AG08396 (cell line): ENCODE data around the gene KCNAB1.

ENCODE experiments used
- DNase-seq: peaks from one replicate; pipeline ENCODE4 v3.0.0; 2012; ENCODE audit warnings: low spot score, mixed read lengths

The KCNAB1 gene

DNA sequence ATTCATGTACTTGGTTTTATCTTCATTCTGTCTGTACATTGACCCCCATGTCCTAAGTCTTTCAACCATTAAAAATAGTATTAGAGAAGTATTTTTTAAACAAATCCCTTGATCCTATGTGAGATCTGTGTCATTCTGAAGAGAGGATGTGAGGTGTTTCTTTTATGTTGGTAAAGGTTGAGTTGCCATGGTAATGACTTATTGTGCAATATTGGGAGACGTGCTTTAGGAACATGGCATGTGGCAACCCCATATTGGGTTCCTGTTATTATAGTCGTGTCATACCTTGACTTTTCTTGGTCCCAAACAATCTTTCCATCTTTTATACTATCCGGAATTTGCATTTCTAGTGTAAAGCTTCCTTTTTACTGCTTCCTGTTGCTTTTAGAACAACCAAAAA, 203.1 kb downstream of the KCNAB1 start:
- no peak for DNase-seq

DNA sequence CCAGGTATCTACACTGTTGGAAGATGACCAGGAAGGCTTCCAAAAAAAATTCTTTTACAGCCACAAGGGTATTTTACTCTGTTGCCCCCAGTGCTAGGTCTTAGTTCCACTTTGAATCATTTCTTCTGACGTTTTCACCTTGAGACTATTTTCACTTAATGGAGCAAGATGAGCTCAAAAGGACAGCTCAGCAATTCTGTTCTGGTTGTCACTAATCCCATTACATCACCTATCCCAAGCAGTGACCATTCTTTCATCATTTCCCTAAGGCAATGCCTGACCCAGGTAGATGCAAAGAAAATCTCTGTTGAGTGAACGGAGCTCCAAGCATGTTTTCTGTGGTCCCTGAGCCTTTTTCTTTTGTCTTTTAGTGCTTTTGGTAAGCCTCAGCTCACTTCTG, 210.0 kb downstream of the KCNAB1 start:
- DNase-seq, result no peak

DNA sequence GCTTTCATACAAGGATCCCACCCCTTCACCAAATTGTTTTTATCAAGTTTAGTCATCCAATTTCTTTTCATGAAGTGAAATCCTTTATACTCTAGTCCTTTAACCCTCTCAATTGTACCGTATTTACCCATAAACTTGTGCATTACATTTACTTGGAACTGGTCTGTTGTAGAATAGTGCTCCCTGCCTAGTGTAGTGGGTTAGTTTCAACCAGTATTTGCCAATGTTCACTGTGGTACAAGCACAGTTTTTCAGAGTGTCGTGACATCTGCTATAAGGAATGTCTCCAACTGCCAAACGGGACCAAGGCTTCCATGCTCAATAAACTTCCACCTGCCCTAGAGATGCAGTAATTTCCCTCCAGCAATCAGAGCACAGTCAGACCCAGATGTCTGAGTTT, 211.9 kb downstream of the KCNAB1 start:
- no peak for DNase-seq

DNA sequence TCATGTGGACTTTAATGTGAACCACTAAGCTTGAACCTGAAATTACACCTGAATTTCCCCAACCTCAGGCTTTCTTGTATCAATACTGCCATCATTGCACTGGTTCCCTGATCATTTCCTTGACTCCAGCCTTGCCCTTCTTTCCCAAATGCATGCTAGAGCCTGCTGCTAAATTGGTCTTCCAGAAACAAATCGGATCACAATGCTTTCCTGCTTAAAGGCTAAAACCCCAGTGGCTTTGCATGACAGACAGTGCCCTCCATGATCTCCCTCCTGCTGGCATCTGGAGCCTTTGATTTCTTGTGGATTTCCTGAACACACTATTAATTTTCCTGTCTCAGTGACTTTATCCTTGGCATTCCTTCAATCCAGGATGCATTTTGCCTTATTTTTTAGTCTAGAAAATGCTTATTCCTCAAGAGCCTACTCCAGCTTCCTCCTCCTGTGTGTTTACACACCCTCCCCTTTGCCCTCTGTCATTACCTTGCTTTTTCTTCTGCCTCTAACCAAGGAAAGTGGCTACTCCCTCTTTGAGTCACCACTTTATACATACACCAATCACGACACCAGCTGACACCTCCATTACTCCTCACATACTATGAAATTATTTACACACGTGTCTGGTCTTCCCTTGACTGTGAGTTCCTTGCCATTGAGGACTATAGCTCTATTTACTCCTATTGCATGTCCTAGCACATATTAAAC, 214.6 kb downstream of the KCNAB1 start:
- no peak for DNase-seq

DNA sequence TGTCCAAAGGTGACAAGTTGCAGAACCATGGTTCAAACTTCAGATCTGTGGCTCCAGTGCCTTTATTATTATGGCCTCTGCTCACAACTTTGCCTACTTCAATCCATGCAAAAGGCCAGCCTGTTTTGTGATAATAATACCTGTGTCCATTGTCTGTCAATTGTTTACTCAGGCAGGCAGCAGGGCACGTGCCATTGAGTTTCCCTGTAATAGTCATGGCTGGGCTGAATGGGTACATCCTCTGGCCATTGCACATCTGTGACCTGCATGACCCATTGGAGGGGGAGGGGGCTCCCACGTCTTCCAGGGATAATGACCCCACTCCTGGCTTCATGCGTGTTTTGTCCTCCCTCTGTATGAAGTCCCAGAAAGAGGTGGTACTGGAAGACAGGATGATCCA, 219.1 kb downstream of the KCNAB1 start:
- no peak for DNase-seq

DNA sequence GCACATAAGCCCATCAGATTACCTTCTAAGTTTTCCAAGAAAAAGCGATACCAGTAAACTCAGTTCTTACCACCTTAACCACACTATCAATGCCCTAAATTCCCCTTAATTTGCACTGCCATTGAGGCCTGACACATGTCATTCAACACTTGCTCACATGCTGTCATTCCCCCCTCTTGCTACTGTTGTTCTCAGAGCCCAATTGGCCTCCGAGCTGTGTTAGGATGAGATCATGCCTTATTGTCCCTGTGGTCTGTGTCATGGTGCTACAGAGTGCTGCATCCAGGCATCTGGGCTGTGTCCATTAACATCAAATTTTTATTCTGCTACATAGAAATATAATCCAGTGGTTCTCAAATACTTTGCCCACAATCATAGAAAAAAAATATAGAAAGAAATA, 221.0 kb downstream of the KCNAB1 start:
- DNase-seq, result no peak

DNA sequence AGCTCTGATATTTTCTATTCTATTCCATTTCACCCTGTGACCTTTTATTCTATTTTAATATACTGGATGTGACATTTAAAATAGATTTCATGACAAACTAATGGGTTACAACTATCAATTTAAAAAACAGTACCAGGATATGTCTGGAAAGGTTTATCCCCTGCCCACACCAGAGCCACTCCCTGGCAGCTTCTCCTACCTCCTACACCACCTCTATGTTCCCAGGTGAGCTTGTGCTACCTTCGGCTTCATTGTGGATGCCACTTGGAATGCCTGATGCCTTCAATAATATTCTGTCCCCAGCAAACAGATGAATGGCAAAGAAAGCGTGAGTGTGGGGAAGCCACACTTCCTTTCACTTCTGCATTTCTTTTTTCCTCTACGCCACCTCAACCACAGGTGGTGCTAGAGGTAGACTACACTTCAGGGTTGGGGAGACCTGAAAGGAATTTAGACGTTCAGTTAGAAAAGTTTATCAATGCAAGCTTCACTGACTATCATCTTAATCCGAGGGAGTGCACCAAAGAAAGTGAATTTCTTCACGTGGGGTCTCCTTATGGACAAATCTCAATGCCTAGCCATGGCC, 221.5 kb downstream of the KCNAB1 start:
- DNase-seq, result no peak

DNA sequence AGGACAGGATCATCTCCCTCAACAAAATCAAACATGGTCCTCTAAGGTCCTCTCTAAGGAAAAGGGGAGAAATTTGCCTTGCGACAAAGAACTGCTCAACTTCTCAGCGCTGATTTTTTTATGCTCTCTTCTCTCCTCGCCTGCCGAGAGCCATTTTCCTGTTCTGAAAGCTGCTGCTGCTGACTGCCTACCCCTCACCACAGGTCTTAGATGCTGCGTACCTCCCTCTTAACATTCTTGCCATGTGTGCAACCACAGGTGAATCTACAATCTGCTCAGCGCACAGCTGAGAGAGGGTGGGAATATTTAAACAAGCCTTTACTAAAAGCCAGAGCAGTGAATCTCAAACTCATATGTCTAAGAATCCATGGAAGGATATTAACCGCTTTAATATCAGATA, 223.8 kb downstream of the KCNAB1 start:
- no peak for DNase-seq

DNA sequence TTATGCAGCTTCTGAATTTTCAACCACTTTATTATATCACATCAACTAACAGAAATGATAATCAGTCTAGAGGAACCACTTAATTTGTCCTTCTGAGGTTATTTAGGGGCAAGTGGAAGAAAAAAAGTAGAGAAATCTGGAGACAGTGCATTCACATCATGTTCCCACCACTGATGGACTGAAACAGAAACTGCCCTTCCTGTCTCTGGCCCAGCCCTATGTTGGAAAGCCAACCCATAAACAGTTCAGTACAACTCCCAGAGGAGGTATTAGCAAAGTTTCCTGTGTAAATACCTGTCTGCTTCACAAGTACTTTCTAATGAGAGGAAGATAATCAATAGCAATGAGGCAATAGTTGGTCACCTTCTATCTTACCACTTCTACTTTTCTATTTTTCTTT, 228.7 kb downstream of the KCNAB1 start:
- DNase-seq, result no peak

DNA sequence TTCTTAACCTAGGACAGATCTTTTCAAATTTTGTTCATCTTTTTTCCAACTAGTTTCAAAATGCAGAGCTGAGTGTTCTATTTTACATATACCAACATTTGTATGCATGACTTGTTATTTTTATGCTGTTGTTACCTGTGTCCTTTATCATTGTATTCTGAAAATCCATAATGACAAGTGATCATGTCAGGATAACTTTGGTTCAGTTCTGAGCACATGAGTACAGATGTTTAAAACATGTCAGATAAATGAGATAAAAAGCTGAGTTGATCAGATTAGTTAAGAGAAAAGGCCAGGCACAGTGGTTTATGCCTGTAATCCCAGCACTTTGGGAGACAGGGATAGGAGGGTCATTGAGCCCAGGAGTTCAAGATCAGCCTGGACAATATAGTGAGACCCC, 229.6 kb downstream of the KCNAB1 start:
- no peak for DNase-seq

DNA sequence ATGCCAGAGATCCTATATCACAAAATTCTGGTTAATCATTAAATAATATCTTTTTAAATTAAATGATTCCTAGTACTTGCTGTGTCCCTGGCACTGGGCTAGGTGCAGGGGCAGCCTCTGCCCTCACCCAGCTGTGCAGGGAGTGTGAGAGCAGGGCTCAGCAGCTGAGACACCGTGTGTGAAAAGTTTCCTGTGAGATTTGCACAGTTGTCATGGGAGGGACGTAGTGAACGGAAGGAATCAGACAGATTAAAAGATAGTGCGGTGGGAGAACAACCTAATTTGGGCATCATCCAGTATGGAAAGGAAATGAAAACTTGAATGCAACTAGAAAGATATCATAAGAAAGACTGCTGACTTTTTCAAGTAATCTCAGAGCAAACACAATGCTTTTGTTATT, 230.4 kb downstream of the KCNAB1 start:
- DNase-seq, result no peak

DNA sequence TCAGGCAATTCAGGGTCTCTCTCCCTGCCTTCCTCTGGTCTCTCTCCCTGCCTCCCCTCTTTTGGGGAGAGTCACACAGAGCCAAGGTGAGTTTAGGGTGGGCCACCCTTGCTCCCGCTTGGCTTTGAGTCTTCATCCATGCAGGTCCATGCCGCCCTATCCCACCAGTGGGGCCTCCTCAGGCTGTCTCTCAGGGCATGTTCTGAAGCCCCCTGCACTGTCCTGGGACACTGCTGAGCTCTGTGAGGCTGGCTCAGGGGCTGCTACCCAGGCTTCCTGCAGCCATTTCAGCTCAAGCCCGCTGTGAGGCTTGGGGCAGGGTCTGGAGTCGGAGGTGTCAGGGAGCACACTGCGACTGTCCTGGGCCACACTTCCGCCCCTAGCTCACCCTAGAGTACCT, 231.4 kb downstream of the KCNAB1 start:
- DNase-seq, result no peak

DNA sequence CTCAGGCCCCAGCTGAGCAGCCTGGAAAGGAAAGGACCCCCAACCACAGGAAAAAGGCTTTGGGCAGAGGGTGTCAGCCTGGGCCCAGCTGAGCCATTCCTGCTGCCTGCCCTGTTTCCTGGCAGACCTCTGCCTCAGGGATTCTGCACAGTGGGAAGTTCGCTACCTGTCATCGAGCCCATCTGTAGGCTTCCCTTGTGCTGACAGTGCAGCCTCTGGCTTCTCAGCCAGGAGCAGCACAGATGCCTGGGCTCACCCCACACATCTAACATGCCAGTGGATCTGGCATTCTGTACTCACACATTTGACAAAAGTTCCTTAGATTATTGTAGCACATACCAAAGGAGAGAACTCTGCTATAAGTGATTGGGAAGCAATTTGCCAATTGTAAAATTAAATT, 232.3 kb downstream of the KCNAB1 start:
- DNase-seq, result no peak

DNA sequence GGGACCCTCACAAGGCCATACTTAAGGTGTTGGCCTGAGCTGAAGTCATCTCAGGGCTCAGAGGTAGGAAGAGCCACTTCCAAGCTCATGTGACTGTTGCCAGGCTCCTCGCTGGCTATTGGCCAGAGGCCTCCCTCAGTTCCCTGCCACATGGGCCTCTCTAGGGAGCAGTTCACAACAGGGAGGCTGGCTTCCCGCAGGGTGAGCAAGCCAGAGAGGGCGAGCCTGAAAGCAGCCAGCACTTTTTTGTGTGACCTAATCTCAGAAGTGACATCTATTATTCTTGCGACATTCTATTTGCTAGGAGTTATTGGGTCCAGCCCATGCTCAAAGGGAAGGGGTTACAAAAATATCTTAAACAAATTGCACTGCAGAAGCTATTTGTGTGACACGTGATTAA, 233.2 kb downstream of the KCNAB1 start:
- DNase-seq, result no peak

DNA sequence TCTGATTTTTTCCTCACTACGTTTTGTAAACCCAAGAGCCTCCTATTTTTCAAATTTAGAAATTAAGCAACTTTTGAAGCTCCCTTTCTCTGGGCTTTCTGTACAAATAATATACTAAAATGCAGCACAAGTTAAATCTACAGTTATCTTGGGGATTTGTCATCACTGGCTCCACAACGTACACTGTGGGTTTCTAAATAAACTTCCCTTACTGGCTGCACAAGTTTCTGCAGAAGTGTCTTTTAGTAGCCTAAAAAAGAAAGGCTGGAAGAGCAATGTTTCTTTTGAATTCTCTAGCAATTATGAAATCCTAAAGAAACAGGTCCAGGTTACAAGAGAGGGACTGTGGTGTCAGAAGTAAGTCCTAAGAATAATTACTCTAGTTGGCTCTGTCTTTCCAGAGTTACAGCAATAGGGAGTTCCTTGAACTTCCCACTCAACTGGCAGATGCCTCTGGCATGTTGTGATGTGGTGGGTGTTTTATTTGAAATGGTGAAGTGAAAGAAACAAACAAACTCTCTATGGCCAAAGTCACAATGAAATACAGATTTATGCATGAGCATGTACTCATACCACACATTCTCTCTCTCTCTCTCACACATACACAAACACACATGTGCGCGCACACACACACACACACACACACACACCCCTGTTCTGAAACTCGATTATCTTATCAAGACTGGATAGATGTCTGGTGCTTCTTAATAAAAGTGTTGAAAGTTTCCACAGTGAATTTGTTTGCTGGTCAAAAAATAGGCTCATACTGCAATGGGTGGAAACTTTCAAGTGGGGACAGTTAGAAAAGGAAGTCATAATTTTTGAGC, 236.4 kb downstream of the KCNAB1 start:
- no peak for DNase-seq

DNA sequence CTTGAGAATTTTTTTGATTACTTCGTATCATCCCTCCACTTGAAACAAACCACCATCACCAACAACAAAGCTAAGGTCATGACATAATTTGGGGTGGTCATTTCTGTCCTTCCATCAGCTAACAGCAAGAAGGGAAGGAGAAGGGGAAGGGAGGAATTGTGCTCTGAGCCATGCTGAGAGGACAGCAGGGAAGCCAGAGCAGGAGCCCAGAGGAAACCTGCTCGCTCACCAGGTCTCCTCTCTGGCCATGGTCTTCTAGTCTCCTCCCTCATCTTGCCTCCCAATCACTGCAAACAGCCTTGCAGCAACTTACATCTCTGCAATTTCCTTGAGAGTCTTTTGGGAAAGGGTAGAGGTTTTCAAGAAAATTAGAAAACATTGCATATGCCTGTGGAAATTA, 237.9 kb downstream of the KCNAB1 start:
- no peak for DNase-seq

DNA sequence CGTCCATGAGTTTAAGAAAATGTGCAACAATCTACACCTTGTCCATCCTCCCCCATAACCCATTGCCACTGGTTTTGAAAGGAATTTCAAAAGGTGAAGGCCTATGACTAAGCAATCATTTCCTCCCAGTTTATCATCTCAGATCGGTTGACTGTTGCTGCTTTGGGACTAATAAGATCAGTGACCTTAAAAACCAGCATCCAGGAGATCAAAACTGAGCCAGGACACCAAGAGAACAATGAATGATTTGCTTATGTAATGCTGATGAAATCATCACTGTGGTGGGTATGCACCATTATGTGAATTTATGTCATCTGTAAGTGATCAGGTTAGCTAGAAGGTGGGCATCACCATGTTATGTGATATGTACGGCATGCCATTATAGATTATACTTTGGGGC, 239.0 kb downstream of the KCNAB1 start:
- no peak for DNase-seq

DNA sequence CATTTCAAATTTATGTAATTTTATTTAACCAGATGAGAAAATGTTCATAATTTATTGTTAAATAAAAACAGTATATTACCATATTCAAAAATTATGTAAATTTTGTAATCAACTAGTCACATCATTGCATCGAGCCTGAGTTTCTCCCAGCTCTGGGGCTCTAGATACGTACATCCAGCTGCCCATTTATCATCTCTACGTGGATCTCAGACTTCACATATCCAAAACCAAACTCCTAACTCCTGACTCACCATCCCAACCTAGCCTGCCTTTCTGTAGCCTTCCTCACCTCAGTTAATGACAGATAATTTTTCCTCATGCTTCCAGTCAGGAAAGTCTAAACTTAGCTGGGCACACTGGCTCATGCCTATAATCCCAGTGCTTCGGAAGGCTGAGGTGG, 239.7 kb downstream of the KCNAB1 start:
- no peak for DNase-seq

DNA sequence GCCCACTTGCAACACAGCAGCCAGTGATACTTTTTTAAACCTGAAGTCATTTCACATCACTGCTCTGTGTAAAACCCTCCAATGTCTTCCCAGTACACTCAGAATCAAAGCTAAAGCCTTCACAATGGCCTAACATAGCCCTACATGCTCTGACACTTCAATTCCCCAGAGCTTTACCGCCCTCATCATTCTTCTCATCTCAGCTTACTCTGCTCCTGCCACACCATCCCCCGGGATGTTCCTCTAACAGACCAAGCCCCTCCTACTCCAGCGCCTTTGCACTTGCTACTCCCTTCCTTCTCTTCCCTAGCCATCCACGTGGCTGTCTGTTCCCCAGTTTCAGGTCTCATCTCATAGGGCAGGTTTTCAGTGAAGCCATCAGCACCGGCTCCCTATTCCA, 240.6 kb downstream of the KCNAB1 start:
- no peak for DNase-seq

DNA sequence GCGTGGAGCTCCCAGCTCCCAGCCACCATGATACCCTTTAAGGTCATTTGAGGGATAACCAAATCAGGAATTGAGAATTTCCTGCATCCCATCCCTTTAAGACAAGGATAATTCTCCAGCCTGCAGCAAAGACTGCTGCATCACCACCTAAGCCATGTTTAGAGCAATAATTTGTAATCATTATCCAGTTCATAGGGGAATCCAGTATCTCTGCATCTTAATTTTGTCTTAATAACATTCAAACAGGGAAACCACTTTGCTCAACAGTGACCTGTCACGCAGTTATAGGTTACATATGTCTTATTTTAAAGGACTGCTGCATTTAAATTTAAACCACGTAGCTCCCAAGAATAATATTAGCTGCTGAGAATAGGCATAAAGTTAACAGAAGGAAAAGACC, 246.2 kb downstream of the KCNAB1 start:
- DNase-seq, result no peak

DNA sequence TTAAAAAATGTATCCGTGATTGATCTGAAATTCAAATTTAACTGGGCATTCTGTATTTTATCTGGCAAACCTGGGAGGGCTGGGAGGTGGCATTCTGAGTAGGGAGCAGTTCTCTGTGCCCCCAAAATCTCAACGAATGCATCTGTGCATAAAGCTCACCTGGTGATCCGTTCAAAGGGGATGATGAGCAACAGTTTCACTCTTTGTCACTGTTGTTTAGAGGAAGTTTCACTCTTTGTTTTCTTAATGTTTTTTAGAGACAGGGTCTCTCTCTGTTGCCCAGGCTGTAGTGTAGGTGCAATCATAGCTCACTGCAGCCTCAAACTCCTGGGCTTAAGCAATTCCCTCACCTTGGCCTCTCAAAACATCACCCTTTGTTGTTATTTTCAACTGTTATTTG, 247.8 kb downstream of the KCNAB1 start:
- DNase-seq, result no peak

DNA sequence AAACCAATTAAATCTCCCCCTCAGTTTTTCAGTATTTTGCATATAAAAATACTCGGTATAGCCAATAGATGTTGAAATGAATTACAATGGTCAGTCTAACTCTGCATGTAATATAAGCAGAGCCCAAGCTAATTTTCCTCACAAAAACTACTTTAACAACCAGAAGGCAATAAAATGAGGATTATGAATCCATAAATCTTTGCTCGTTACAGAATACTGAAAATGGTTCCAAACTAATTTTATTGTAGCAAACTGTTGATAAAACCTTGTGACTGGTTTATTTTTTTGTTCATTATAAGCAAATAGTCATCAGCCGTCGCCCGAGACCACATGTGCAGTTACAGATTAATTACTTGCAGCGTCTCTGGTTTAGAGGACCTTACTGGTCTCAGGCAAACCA, 251.3 kb downstream of the KCNAB1 start:
- no peak for DNase-seq

DNA sequence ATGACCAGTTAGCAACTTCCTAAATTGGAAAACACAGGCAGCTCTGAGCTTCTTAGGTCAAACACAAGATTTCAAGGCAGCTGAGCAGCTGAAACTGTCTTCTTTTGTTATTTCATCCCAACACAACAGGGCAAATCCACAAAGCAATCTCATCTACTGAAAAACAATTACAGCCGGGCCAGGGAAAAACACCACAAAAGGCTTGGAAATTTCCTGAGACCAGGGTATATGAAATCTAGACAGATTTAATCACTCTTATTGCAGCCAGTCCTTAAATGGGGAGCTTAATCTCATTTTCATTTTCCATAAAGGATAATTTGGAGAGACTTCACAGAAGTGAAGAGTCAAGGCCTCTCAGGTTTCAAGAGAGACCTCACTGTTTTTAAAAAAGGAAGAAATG, 252.7 kb downstream of the KCNAB1 start:
- no peak for DNase-seq

DNA sequence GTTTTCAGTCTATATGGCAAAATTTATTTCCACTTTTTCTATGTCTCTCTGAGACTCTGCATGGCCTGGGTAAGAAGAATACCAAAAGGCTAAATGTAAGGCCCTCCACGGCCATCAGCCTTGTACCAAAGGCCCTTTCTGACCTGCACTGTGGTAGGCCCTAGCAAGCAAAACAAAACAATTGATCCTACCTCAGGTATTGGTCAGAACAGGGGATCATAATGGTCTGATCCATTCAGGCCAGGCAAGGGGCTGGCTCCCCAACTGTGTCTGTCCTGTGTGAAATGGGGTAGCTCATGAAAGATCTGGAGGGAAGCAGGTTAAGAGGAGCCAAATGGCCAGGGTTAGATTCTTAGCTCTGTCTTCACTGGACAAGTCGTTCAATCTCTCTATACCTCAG, 253.3 kb downstream of the KCNAB1 start:
- DNase-seq, result no peak
